ENCODE measurements around the gene MFSD2A.

DNA sequence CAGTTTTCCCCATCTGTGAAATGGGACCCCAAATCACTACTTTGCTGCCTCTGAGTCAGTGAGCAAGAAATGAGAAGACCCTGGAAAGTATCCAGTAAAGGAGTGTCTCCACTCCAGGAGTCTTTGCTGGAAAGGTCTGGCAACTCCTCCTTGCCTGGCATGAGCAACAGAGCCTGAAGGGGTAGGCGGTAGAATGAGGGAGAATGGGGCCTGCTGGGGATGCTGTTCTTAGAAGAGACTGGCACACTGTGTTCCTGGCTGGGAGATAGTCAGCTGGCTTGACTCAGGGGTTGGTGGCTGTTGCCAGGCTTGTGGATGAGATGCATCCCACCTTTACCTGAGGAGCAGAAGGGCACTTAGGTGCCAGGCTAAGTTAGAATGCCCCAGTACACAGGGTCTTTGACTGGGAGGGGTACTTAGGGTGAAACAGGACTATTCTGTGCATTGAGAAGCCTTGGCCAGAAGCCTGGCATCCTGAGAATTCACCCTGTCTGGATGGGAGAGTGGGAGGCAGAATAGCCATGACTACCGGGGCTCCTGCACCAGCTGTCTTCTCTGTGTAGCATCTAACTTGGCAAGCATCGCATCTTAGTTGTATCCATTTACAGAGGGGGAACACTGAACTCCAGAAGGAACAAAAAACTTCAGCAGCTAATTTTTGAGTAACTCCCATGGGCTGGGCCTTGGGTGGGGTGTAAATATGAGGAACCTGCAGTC, 2.5 kb downstream of the MFSD2A start:
- TF ChIP-seq, protein P1, sequence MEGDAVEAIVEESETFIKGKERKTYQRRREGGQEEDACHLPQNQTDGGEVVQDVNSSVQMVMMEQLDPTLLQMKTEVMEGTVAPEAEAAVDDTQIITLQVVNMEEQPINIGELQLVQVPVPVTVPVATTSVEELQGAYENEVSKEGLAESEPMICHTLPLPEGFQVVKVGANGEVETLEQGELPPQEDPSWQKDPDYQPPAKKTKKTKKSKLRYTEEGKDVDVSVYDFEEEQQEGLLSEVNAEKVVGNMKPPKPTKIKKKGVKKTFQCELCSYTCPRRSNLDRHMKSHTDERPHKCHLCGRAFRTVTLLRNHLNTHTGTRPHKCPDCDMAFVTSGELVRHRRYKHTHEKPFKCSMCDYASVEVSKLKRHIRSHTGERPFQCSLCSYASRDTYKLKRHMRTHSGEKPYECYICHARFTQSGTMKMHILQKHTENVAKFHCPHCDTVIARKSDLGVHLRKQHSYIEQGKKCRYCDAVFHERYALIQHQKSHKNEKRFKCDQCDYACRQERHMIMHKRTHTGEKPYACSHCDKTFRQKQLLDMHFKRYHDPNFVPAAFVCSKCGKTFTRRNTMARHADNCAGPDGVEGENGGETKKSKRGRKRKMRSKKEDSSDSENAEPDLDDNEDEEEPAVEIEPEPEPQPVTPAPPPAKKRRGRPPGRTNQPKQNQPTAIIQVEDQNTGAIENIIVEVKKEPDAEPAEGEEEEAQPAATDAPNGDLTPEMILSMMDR (IDR thresholded peaks at IDR 0.05): no peak
- TF ChIP-seq POLR2A (IDR thresholded peaks at IDR 0.05; ENCODE audit: low read depth): no peak

Data from esophagus muscularis mucosa (tissue), 3 donors.